Amniotic stem cell (primary cell): ENCODE measurements around the gene USP9X.
"Not testable (repeated sequence)": the region's sequence is repeated elsewhere in the genome, so short reads cannot be mapped to it uniquely, and the experiment has no call there.

ENCODE experiments used
- DNase-seq: peaks from one replicate; lab custom pipeline; 2025; lab: John Stamatoyannopoulos, UW

Gene USP9X

GRCh38 chrX:41282307-41282706 is 197.1 kb downstream of the USP9X start:
- DNase-seq: not testable (repeated sequence)

DNA sequence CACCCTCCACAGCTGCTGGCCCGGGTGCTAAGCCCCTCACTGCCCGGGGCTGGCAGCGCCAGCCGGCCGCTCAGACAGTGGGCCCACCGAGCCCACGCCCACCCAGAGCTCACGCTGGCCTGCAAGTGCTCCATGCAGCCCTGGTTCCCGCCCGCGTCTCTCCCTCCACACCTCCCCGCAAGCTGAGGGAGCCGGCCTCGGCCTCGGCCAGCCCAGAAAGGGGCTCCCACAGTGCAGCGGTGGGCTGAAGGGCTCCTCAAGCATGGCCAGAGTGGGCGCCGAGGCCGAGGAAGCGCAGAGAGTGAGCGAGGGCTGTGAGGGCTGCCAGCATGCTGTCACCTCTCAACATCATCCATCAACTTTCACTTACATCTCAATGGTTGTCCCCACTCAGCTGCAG is 200.7 kb downstream of the USP9X start:
- not testable (repeated sequence) for DNase-seq
